ENCODE results near the gene WSB1. TPM values are rescaled to one million over a fixed set of nuclear protein-coding genes. Genes with fewer than 3 reads are reported as not detected.

The WSB1 gene
- total RNA-seq, 1 donor from 2014 or later, result 47.1 TPM

Small RNA genes lying within 50 kb of the gene (microRNA-seq; reads per million reads assigned to microRNA genes)
- not detected for gene MIR4522

Other genes starting within 250 kb of the WSB1 start
- 8.3 TPM for gene KSR1, start 162.3 kb downstream of the WSB1 start, total RNA-seq